ENCODE measurements around the gene UNC5C. TPM values are rescaled to one million over a fixed set of nuclear protein-coding genes. Genes with fewer than 3 reads are reported as not detected.

UNC5C gene
- total RNA-seq, 2 donors from 2014 or later = 0.52 to 2.0 TPM

DNA sequence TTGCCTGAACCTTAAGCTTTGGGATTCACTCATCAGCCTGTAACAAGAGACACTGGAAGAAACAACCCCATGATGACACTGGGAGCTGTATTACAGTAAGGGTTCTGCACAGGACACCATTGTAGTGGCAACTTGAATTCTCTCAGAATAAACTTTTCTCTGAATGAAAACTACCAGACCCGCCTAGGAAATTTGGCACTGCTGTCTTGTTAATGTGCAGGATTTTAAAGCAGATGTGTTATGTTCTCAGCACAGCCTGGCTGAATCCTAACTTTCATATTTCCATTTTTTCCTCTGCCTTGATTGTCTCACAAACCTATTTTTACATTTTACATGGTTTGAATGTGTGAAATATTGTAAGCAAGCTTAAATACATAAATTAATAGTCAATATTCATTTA is 253.6 kb downstream of the UNC5C start:
- Histone ChIP-seq H3K27ac (no peak overlapping the region), H3K36me3 (replicated peaks in 1 of 2; ENCODE audit: insufficient read depth in 1 of 2, low read depth in 2 of 2) (no peaks in the 10 kb centered on the region), H3K4me3 (no peak overlapping the region), H3K9me3 (no peaks in the 10 kb centered on the region), H3K4me1 (no peaks in the 10 kb centered on the region), H3K27me3 (no peaks in the 10 kb centered on the region)
- DNase-seq (no peak), ATAC-seq (no peak)
- no peak for TF ChIP-seq POLR2A (IDR thresholded peaks at IDR 0.05)
- TF ChIP-seq, protein P1, sequence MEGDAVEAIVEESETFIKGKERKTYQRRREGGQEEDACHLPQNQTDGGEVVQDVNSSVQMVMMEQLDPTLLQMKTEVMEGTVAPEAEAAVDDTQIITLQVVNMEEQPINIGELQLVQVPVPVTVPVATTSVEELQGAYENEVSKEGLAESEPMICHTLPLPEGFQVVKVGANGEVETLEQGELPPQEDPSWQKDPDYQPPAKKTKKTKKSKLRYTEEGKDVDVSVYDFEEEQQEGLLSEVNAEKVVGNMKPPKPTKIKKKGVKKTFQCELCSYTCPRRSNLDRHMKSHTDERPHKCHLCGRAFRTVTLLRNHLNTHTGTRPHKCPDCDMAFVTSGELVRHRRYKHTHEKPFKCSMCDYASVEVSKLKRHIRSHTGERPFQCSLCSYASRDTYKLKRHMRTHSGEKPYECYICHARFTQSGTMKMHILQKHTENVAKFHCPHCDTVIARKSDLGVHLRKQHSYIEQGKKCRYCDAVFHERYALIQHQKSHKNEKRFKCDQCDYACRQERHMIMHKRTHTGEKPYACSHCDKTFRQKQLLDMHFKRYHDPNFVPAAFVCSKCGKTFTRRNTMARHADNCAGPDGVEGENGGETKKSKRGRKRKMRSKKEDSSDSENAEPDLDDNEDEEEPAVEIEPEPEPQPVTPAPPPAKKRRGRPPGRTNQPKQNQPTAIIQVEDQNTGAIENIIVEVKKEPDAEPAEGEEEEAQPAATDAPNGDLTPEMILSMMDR (IDR thresholded peaks at IDR 0.05) = no peak
- 79 to 83% methylated on average over 1 of the region's 1 CpG for WGBS, 2 donors
- intact Hi-C loops (cut with DNase I) = no loop called here

DNA sequence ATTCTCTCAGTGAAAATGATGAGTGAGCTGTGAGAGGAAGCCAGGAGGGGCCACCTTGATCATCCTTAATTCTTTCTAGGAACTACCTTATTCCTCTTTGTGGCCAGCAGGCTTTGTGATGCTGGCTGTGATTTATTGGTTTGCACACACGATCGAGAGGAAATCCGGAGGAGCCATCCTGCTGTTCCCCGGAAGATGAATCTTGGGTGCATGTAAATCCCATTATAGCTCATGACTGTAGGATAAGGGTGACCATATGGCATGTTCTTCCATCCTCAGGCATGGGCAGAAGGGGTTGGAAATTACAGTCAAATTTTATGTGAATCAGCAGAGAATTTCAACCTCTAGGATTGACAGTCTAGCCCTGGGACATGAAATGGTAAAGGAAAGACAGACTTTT is 254.5 kb downstream of the UNC5C start:
- WGBS, 2 donors = 82 to 95% methylated on average over 4 of the region's 4 CpGs
- Histone ChIP-seq H3K27me3 (no peaks in the 10 kb centered on the region), H3K4me1 (no peaks in the 10 kb centered on the region), H3K36me3 (replicated peaks in 1 of 2; ENCODE audit: insufficient read depth in 1 of 2, low read depth in 2 of 2) (no peaks in the 10 kb centered on the region), H3K4me3 (no peak overlapping the region), H3K9me3 (no peaks in the 10 kb centered on the region), H3K27ac (no peak overlapping the region)
- intact Hi-C loops (cut with DNase I) = no loop called here
- ATAC-seq (no peak), DNase-seq (no peak)
- TF ChIP-seq POLR2A (IDR thresholded peaks at IDR 0.05) = no peak
- TF ChIP-seq, protein P1 (IDR thresholded peaks at IDR 0.05) = no peak

DNA sequence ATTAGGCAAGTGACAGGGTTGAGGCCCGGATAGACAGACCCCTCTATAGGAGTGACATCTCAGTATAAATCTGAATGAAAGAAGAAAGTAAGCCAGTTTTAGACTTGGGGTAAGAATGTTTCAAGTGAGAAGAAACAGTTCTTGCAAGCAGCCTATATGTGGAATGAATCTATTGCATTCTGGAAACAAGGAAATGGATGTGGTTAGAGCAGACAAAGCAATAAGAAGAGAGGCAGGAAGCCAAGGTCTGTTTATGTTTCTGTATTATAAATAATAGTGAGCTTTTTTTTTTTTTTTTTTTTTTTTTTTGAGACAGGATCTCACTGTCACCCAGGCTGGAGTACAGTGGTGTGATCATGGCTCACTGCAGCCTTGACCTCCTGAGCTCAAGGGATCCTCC is 255.8 kb downstream of the UNC5C start:
- Histone ChIP-seq H3K36me3 (replicated peaks in 1 of 2; ENCODE audit: insufficient read depth in 1 of 2, low read depth in 2 of 2) (no peaks in the 10 kb centered on the region), H3K27me3 (no peaks in the 10 kb centered on the region), H3K9me3 (no peaks in the 10 kb centered on the region), H3K27ac (no peak overlapping the region), H3K4me3 (no peak overlapping the region), H3K4me1 (no peaks in the 10 kb centered on the region)
- intact Hi-C loops (cut with DNase I) = no loop called here
- DNase-seq (no peak), ATAC-seq (no peak)
- 65 to 73% methylated on average over 1 of the region's 1 CpG for WGBS, 2 donors
- no peak for TF ChIP-seq POLR2A (IDR thresholded peaks at IDR 0.05)
- TF ChIP-seq, protein P1 (IDR thresholded peaks at IDR 0.05) = no peak

DNA sequence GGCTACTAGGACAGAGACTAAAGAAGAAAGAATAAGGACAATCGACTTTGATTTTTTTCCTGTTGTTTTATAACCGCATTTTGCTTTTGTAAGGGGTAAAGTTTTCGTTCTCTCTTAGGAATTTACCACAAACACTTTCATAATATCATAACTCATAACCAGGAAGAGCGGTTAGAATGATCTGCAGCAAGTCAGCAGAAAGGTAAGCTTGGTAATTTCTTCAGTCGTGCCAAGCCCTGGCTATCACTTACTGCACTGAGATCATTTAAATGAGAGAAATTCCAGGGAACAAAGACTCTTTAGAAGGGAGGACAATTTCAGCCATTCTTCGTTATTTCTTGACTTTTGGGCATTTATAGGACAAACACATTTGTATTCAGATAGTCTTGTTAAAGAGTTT is 258.1 kb downstream of the UNC5C start:
- TF ChIP-seq, protein P1 (IDR thresholded peaks at IDR 0.05) = no peak
- no peak for TF ChIP-seq POLR2A (IDR thresholded peaks at IDR 0.05)
- ATAC-seq (no peak), DNase-seq (no peak)
- Histone ChIP-seq H3K4me1 (no peaks in the 10 kb centered on the region), H3K27ac (no peak overlapping the region), H3K27me3 (no peaks in the 10 kb centered on the region), H3K36me3 (replicated peaks in 1 of 2; ENCODE audit: insufficient read depth in 1 of 2, low read depth in 2 of 2) (no peaks in the 10 kb centered on the region), H3K9me3 (no peaks in the 10 kb centered on the region), H3K4me3 (no peak overlapping the region)
- intact Hi-C loops (cut with DNase I) = no loop called here
- 38 to 45% methylated on average over 6 of the region's 6 CpGs for WGBS, 2 donors

DNA sequence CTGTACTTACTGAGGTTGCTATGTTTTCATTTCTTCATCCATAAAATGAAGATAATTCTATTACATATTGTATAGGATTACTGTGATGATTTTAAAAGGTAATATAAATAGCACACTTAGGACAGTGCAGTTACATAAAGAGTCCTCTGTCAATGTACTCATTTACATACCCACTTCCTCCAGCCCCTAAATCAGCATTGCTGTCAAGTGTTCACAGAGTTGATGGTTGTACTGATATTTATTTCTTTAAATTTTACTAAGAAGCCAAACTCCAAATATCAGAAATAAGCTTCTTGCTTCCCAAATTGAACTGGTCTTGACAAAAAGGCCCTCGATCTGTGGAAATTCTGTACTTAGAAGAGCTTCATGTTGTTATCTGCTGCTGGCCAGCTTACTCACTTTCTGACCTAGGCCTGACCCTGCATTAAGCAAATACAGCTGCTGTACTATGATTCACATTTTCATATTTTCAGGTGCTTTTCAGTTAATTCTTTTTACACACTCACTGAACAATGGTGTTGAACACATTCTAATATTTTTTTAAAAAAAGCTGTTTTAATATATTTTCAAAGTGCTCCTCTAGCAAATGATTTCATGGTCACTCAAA is 259.6 kb downstream of the UNC5C start:
- H3K9me3 ChIP-seq = no peaks in the 10 kb centered on the region
- TF ChIP-seq, protein P1 (IDR thresholded peaks at IDR 0.05) = no peak
- TF ChIP-seq POLR2A (IDR thresholded peaks at IDR 0.05) = no peak
- WGBS, 2 donors = 27 to 30% methylated on average over 1 of the region's 1 CpG
- no peaks in the 10 kb centered on the region for H3K4me1 ChIP-seq
- ATAC-seq = no peak
- H3K4me3 ChIP-seq = no peak overlapping the region
- peak in 1 of 4 donors; percentile 6 for DNase-seq
- H3K27me3 ChIP-seq = no peaks in the 10 kb centered on the region
- H3K36me3 ChIP-seq (replicated peaks in 1 of 2; ENCODE audit: insufficient read depth in 1 of 2, low read depth in 2 of 2) = no peaks in the 10 kb centered on the region
- intact Hi-C loops (cut with DNase I) = no loop called here
- no peak overlapping the region for H3K27ac ChIP-seq
